GM12892 (cell line): ENCODE measurements around the gene MTFMT.

Experiments
- DNase-seq: peaks from one replicate; pipeline ENCODE4 v3.0.0; 2011; ENCODE audit not compliant: insufficient read length
- FAIRE-seq: peaks from 2 replicates; lab custom pipeline; 2011; peaks lifted over from hg19 to GRCh38; lab: Jason Lieb, UNC
- POLR2A ChIP-seq: IDR thresholded peaks from 2 replicates; pipeline ENCODE4 v1.6.1; 2011; ENCODE audit warnings: low read depth, low read length, control low read depth
- POLR2AphosphoS5 ChIP-seq: IDR thresholded peaks from 2 replicates; pipeline ENCODE4 v1.6.1; 2011; ENCODE audit warnings: low read depth, low read length, control low read depth
- TAF1 ChIP-seq: IDR thresholded peaks from 2 replicates; pipeline ENCODE4 v1.6.1; 2011; ENCODE audit warnings: low read depth, mild to moderate bottlenecking, control low read depth, low read length, borderline replicate concordance

The MTFMT gene

DNA sequence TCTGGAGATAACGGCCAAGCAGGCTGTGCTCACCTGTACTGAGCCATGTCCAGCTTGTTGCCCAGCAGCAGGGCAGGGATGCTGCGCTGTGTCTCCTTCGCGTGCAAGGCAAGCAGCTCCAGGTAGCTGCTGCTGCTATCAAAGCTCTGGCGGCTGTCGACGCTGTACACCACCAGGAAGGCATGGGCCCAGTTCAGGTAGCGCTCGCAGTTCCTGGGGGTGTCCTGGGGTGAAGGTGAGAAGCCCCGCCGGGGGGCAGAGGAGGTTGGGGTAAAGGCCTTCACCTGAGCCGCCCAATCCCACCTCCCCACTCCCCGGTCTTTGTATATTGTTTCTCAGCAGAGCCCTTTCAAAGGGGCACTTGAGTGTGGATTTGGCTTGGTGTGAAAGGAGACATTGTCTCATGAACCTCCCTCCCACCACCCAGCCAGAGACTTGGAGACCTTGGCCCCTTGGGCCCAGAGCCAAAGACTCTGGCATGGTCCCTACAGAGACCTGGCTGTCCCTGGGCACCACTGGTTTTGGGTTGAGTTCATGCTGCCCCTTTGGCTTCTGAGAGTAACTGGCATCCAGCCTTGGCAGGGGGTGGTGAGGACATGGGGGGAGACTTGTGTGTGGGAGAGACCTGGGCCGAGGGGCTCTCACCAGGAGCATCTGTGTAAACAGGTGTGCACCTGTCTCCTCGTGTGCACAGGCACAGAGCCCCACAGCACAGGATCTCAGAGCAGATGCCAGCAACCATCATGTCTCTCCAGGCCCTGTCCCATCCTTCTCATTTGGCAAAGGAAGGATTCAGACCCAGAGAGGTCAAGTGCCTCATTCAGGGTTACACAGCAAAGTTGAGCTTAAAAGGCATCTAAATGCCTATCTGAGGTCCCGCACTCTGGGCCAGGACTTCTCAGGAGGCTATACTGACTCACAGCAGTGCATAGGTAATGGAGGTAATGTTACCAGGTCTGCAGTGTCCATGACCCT lies 29.2 kb upstream of the MTFMT start:
- DNase-seq: no peak
- FAIRE-seq: no peak
- TF ChIP-seq POLR2A (no peak), TAF1 (no peak), POLR2AphosphoS5 (no peak)

DNA sequence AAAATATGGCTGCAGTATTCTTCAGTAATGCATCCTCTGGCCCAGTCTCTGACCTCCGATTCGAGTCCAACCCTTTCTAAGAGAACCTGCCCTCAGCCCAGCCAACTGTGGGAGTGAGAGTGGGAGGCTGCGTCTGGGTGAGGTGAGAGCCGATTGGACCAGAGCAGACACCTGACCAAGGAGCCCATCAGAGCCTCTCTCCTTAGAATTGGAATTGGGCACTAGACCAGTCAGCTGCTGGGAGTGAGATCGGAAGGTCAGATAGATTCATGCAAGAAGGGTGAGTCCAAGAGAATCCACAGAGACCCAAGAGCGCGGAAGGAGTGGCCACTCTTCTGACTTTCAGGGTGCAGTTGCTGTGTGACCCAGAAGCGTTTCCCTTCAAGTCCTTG lies 28.1 kb upstream of the MTFMT start:
- DNase-seq (no peak), FAIRE-seq (no peak)
- TF ChIP-seq TAF1: no peak
- no peak for TF ChIP-seq POLR2AphosphoS5
- no peak for TF ChIP-seq POLR2A

DNA sequence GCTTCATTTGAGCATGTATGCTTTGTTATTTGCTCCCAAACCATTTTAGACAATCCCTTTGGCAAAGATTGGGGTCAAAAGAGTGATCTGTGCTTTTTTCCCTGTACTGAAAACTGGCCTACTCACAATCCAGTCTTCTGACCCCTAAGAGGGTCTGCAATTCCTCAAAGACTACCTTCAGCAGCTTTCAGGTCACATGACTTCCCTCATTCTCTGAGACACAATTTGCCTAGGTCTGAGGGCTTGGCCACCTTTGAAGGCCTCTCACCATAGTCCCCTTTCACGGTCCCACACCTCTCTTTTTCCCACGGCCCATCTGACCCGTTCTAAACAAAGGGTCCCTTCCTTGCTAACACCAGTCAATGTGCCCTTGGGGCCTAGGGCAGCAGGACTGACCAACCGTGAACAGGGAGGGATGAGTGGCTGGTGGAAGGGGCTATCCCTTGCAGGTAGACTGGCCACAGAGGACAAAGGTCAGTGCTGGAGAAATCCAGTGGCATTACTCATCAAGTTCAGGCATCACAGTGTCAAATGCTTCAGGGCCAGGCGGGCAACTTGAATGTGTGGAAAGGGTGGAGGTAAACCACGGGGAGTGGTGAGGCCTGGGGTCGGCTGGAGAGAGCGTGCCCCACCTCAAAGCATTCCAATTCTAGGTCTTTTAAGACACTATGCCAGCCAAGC lies 27.6 kb upstream of the MTFMT start:
- DNase-seq (no peak), FAIRE-seq (no peak)
- no peak for TF ChIP-seq POLR2AphosphoS5
- no peak for TF ChIP-seq TAF1
- TF ChIP-seq POLR2A: no peak

DNA sequence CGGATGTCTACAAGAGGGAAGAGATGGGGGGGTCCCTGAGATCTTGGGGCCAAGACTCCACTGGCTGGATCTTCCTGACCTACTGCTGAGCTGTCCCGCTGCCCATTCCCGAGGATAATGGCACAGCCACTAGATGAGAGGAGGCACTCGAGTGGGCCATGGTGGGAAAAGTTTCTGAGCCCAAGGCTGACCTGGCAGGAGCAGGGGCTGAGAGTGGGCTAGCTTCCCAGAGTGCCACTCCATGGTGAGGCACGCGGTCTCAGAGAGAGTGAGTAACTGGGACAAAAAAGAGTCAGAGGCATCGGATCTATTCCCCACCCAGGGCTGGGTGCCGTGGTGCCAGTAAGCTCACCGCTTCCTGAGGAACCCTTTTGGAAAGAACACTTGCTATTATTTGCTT lies 26.7 kb upstream of the MTFMT start:
- no peak for FAIRE-seq
- no peak for TF ChIP-seq POLR2A

DNA sequence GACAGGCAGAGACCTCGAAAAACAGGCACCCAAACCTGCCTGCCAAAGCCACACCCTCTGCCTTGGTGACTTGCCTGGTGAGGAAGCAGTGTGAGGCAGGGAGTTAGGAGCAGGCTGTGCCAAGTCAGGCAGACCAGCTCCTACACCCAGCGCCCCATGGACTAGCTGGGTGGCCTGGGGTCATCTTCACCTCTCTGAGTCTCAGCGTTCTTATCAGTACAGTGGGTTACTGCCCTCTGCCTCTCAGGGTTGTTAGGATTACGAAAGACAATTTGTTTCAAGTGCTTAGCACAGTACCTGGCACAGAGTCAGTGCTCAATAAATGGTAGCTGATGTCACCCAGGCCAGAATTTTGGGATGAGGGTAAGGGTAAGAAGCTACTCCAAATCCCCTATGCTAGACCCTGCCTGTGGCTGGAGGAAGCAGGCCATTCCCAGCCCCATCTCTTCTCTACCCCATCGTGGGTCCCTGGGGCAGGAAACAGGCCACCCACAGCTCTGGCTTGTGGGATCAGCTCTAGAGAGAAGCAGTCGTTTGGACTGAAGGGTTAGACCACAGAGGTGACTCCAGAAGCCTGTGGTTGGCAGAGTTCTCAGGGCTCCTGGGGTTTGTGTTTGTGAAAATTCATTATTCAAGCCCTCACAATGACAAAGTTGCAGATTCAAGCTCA lies 25.9 kb upstream of the MTFMT start:
- TF ChIP-seq TAF1: no peak
- DNase-seq (no peak), FAIRE-seq (no peak)

More for the DNA sequence above, 26.7 kb upstream of the MTFMT start:
- no peak for DNase-seq

DNA sequence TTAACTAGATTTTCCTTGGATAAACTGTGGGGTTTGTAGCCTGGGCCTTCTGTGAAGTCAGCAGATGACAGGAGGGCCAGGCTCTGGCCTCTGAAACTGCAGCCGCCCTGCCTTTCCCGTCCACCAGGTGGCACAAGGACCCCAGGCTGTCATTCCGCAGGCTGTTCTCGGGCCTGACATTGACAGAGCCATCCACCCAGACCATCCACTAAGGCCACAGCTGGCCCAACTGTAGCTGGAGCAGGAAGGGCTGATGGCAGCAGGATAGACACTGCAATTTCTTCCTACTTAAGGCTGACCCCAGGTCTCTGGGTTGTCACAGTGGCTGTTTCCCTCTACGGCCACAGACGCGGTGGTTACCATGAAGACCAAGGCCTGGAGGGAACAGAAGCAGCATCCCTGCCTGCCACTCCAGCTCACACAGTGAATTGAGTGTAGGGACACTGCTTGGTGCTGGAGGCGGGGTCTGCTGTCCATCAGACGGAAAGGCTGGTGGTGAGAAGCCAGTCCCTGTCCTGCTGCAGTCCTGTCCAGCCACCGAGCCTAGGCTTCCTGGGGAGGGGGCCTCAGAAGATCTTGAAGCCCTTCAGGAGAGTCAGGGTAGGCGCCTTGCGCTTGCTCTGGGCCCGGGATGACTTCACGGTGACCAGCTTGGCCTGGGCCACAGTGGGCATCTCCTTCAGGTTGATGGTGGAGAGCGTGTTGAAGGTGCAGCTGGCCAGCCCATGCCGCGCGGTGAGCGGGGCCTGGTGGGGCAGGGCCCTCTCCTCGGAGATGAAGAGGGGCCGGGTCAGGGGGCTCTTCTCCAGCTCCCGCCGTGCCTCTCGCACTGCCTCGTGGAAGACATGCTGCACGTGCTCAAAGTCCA lies 25.1 kb upstream of the MTFMT start:
- TF ChIP-seq POLR2A (no peak), TAF1 (no peak), POLR2AphosphoS5 (no peak)
- DNase-seq (peak; percentile 85), FAIRE-seq (peak; percentile 84)

DNA sequence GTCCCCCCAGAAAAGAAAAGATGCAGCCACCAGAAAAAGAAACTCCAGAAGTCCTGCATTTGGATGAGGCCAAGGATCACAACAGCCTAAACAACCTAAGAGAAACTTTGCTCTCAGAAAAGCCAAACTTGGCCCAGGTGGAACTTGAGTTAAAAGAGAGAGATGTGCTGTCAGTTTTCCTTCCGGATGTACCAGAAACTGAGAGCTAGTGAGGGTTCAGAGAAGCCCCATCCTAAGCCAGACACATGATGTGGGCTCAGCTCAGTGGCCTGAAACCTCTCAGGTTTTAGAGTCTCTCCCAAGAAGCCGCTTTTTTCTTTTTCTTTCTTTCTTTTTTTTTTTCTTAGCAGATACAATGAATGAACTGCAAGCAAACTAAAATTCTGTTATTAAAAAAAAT lies 23.5 kb upstream of the MTFMT start:
- DNase-seq (no peak), FAIRE-seq (no peak)
- no peak for TF ChIP-seq POLR2A
- no peak for TF ChIP-seq POLR2AphosphoS5
- no peak for TF ChIP-seq TAF1

DNA sequence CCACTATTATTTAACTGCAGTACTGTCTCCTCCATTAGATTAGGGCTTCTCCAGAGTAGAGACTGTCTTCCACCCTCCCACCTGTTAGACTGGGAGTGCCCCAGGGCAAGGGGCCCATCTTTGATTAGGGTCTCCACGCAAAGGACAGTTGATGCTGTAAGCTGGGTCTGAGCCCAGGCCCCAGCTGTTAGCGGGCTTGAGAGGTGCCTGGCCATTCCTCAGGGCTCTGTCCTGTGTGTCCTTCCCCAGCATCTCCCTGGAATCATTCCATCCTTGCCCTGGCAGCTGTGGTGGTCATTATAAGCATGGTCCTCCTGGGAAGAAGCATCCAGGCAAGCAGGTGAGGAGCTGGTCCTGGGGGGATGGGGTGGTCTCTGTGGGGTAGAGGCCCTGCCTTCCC lies 21.8 kb upstream of the MTFMT start:
- DNase-seq (no peak), FAIRE-seq (no peak)
- TF ChIP-seq POLR2AphosphoS5: no peak
- no peak for TF ChIP-seq TAF1
- TF ChIP-seq POLR2A: no peak

DNA sequence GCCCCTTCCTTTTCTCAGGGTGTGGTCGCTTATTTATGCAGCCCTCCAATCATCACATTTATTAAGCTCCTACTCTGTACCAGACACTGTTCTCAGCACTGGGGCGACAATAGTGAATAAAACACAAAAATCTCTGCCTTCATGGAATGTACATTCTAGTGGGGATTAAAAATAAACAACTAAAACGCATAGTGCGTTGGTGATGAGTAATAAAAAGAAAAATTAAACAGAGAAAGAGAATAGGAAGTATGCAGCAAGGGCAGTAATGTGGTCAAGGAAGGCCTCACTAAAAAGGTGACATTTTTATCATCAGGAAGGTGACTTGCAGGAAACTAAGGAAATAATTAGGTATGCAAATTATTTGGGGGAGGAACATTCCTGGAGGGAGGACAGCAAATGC lies 20.8 kb upstream of the MTFMT start:
- DNase-seq: no peak
- FAIRE-seq: no peak
- no peak for TF ChIP-seq POLR2A
- no peak for TF ChIP-seq TAF1
- no peak for TF ChIP-seq POLR2AphosphoS5

DNA sequence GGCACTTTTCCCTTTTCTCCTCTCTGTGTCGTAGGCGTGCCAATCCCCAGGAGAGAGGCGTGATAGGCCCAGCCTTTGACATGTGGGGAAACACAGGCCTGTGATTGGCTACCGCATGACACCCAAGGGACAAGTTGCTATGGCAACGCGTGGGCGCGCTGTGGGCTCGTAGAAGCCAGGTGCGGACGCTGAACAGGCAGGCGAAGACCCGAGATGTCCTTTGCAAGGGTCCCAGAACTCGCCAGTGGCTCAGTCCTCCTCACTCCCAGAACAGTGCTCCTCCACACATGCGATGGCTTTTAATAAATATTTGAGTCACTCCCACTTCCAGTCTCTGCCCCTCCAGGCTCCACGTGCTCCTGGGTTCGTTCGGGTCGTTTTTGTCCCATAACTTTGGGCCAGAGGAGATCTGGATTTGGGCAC lies 20.0 kb upstream of the MTFMT start:
- DNase-seq (peak; percentile 92), FAIRE-seq (peak; percentile 95)
- TF ChIP-seq POLR2AphosphoS5 (no peak), TAF1 (no peak), POLR2A (no peak)

DNA sequence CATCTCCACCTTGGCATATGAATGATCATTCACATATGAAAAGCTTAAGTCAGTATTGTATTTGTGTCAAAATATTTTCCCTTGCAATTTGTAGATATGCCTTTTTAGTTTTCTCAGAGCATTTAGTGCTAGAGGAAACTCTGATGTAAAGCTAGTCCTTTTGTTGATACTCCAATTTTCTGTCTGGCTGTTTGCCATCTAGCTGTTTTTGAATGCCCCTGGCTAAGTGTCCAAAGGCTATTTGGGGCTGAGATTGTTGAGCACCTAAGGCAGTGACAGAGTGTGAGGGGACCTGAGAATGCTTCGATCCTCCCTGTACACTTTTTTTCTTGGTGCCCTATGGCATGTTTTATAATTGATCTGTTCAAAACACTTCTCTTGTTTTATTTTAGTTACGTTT lies 18.8 kb upstream of the MTFMT start:
- TF ChIP-seq POLR2A: no peak
- no peak for TF ChIP-seq TAF1
- FAIRE-seq (no peak), DNase-seq (no peak)
